SU-DHL-6 (cell line): ENCODE results near the gene BCAS4.

Experiments used
- CTCF ChIP-seq: fragments of 200-600 bp; sonication (generic); IDR thresholded peaks from one replicate; pipeline ENCODE4 v1.5.1; 2017; ENCODE audit warnings: antibody characterized with exemption, mild to moderate bottlenecking, low read length, moderate library complexity; ENCODE audit not compliant: insufficient read depth, poor library complexity, severe bottlenecking
- EZH2phosphoT487 ChIP-seq: fragments of 200-600 bp; sonication (generic), shearing (Covaris generic); conservative IDR thresholded peaks from 2 replicates; pipeline ENCODE4 v1.6.1; 2018; ENCODE audit warnings: mild to moderate bottlenecking, antibody characterized with exemption, low read length, moderate library complexity, mixed read lengths

DNA sequence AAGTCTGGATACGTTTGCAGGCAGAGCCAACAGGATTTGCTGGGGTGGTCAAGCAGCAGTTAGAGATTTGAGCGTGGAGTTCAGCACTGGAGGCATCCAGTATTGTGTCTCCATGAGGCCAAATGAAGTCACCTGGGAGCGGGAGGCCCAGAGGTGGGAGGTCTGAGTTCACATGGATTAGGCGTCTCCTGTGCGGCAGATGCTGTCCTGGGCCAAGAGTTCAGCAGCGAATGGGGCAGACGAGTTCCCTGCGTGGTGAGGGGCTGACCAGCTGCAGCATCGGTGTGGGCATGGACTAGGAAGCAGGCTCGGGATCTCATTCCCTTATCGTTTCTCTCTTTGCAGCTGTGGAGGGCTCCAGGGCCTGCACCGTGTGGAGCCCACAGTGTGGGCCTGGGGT, 66.2 kb downstream of the BCAS4 start:
- TF ChIP-seq CTCF (no peak), EZH2phosphoT487 (no peak)
